IPS-18a (cell line): ENCODE data around the gene PSMB8.
"Not testable (repeated sequence)": the region's sequence is repeated elsewhere in the genome, so short reads cannot be mapped to it uniquely, and the experiment has no call there.

Source experiments
- H3K27ac ChIP-seq: one replicate; pipeline ENCODE4 v1.5.1; 2013; ENCODE audit warnings: low read length
- H3K27me3 ChIP-seq: one replicate; pipeline ENCODE4 v1.6.1; 2013; ENCODE audit warnings: mild to moderate bottlenecking, low read length; ENCODE audit not compliant: control insufficient read depth, insufficient read depth
- H3K36me3 ChIP-seq: one replicate; pipeline ENCODE4 v1.6.1; 2013; ENCODE audit warnings: low read depth, low read length; ENCODE audit not compliant: control insufficient read depth
- H3K4me1 ChIP-seq: one replicate; pipeline ENCODE4 v1.6.1; 2013; ENCODE audit warnings: low read depth, low read length; ENCODE audit not compliant: control insufficient read depth
- H3K4me3 ChIP-seq: one replicate; pipeline ENCODE4 v1.5.1; 2013; ENCODE audit warnings: low read length
- H3K9ac ChIP-seq: one replicate; pipeline ENCODE4 v1.6.1; 2013; ENCODE audit warnings: mild to moderate bottlenecking, low read length, moderate library complexity
- H3K9me3 ChIP-seq: one replicate; pipeline ENCODE4 v1.6.1; 2013; ENCODE audit warnings: low read depth, low read length; ENCODE audit not compliant: control insufficient read depth

The PSMB8 gene

GRCh38 chr6:32876603-32877002 lies 32.8 kb upstream of the PSMB8 start:
- no peaks in the 10 kb centered on the region for H3K9me3 ChIP-seq
- H3K4me1 ChIP-seq = no peaks in the 10 kb centered on the region
- H3K36me3 ChIP-seq = no peaks in the 10 kb centered on the region
- H3K27me3 ChIP-seq = no peaks in the 10 kb centered on the region
- no peak overlapping the region for H3K27ac ChIP-seq
- H3K9ac ChIP-seq = no peak overlapping the region
- H3K4me3 ChIP-seq = no peak overlapping the region

- H3K36me3 ChIP-seq, H3K4me1 ChIP-seq, H3K9me3 ChIP-seq, H3K27ac ChIP-seq, H3K4me3 ChIP-seq, H3K9ac ChIP-seq, H3K27me3 ChIP-seq: not testable (repeated sequence)
Observed at GRCh38 chr6:32873947-32874346, 30.1 kb upstream of the PSMB8 start.

- Histone ChIP-seq H3K9me3 (no peaks in the 10 kb centered on the region), H3K27me3 (no peaks in the 10 kb centered on the region), H3K9ac (no peak overlapping the region), H3K36me3 (no peaks in the 10 kb centered on the region), H3K4me3 (no peak overlapping the region), H3K27ac (no peak overlapping the region), H3K4me1 (no peaks in the 10 kb centered on the region)
Observed at GRCh38 chr6:32868257-32868788, 24.5 kb upstream of the PSMB8 start.

GRCh38 chr6:32867554-32868256 lies 23.9 kb upstream of the PSMB8 start:
- Histone ChIP-seq H3K9ac (no peak overlapping the region), H3K27me3 (no peaks in the 10 kb centered on the region), H3K4me3 (no peak overlapping the region), H3K27ac (no peak overlapping the region), H3K9me3 (no peaks in the 10 kb centered on the region), H3K36me3 (no peaks in the 10 kb centered on the region), H3K4me1 (no peaks in the 10 kb centered on the region)

- no peak overlapping the region for H3K4me3 ChIP-seq
- no peaks in the 10 kb centered on the region for H3K36me3 ChIP-seq
- no peaks in the 10 kb centered on the region for H3K4me1 ChIP-seq
- H3K27me3 ChIP-seq = no peaks in the 10 kb centered on the region
- no peaks in the 10 kb centered on the region for H3K9me3 ChIP-seq
- H3K27ac ChIP-seq = no peak overlapping the region
- H3K9ac ChIP-seq = no peak overlapping the region
Observed at GRCh38 chr6:32867022-32867477, 23.2 kb upstream of the PSMB8 start.

- Histone ChIP-seq H3K27me3 (no peaks in the 10 kb centered on the region), H3K4me3 (no peak overlapping the region), H3K27ac (no peak overlapping the region), H3K36me3 (no peaks in the 10 kb centered on the region), H3K4me1 (peaks cover 2% of the 10 kb centered on the region), H3K9ac (no peak overlapping the region), H3K9me3 (no peaks in the 10 kb centered on the region)
Observed at GRCh38 chr6:32865724-32866443, 22.0 kb upstream of the PSMB8 start.

- H3K27ac ChIP-seq = no peak overlapping the region
- no peak overlapping the region for H3K9ac ChIP-seq
- H3K36me3 ChIP-seq = no peaks in the 10 kb centered on the region
- no peaks in the 10 kb centered on the region for H3K27me3 ChIP-seq
- peaks cover 7% of the 10 kb centered on the region for H3K4me1 ChIP-seq
- no peaks in the 10 kb centered on the region for H3K9me3 ChIP-seq
- H3K4me3 ChIP-seq = no peak overlapping the region
Observed at GRCh38 chr6:32862725-32863124, 18.9 kb upstream of the PSMB8 start.

- H3K9ac ChIP-seq = peak overlapping the region; percentile 43
- peaks cover 7% of the 10 kb centered on the region for H3K4me1 ChIP-seq
- no peak overlapping the region for H3K27ac ChIP-seq
- H3K9me3 ChIP-seq = no peaks in the 10 kb centered on the region
- H3K4me3 ChIP-seq = no peak overlapping the region
- H3K27me3 ChIP-seq = peaks cover 15% of the 10 kb centered on the region
- H3K36me3 ChIP-seq = no peaks in the 10 kb centered on the region
Observed at GRCh38 chr6:32860674-32861073, 16.8 kb upstream of the PSMB8 start.

- no peaks in the 10 kb centered on the region for H3K9me3 ChIP-seq
- no peak overlapping the region for H3K9ac ChIP-seq
- no peak overlapping the region for H3K27ac ChIP-seq
- H3K27me3 ChIP-seq = peaks cover 36% of the 10 kb centered on the region
- H3K4me3 ChIP-seq = no peak overlapping the region
- peaks cover 7% of the 10 kb centered on the region for H3K4me1 ChIP-seq
- no peaks in the 10 kb centered on the region for H3K36me3 ChIP-seq
Observed at GRCh38 chr6:32858194-32858593, 14.3 kb upstream of the PSMB8 start.

GRCh38 chr6:32857156-32857891 lies 13.5 kb upstream of the PSMB8 start:
- Histone ChIP-seq H3K9ac (no peak overlapping the region), H3K9me3 (no peaks in the 10 kb centered on the region), H3K36me3 (no peaks in the 10 kb centered on the region), H3K4me1 (peaks cover 7% of the 10 kb centered on the region), H3K4me3 (no peak overlapping the region), H3K27ac (no peak overlapping the region), H3K27me3 (peaks cover 44% of the 10 kb centered on the region)

- Histone ChIP-seq H3K9ac (no peak overlapping the region), H3K4me1 (peaks cover 2% of the 10 kb centered on the region), H3K4me3 (no peak overlapping the region), H3K27me3 (peaks cover 59% of the 10 kb centered on the region), H3K27ac (no peak overlapping the region), H3K9me3 (no peaks in the 10 kb centered on the region), H3K36me3 (no peaks in the 10 kb centered on the region)
Observed at GRCh38 chr6:32855467-32856174, 11.8 kb upstream of the PSMB8 start.
